A549 (cell line): ENCODE measurements around the gene SLC34A1. TPM values are rescaled to one million over a fixed set of nuclear protein-coding genes. Genes with fewer than 3 reads are reported as not detected.
A peak's percentile ranks its signal among the peaks of the same experiment; 100 is the strongest.

Experiments used
- ATAC-seq, 2 experiments: fragments of 200-7000 bp in 1 of 2; fragments of >200 bp in 1 of 2; cut with Nextera tagmentation in 1 of 2; cut with Tn5 transposase in 1 of 2; 3 replicates each; pipeline versions ENCODE4 v1.8.0 to v1.9.1; 2018 to 2020; ENCODE audit warnings: mild to moderate bottlenecking in 1 of 2, moderate library complexity in 1 of 2
- CTCF ChIA-PET: fragments of 300-600 bp; sonication (Branson Sonifier 250); formaldehyde crosslinking; extraction: SDS; loops from one replicate; lab custom pipeline; 2021; ENCODE audit warnings: antibody characterized with exemption, inconsistent platforms; lab: Yijun Ruan, JAX
- POLR2A ChIA-PET: fragments of 350-600 bp; formaldehyde crosslinking; extraction: SDS; loops from one replicate; lab custom pipeline; 2021; ENCODE audit warnings: antibody characterized with exemption, inconsistent platforms; lab: Yijun Ruan, JAX
- DNase-seq, 2 experiments: peaks; one replicate each; pipeline versions ENCODE4 v3.0.0 to v3.0.0-alpha.2; 2011 to 2016; ENCODE audit warnings: low read depth in 1 of 2, low spot score in 1 of 2
- FAIRE-seq: peaks from 2 replicates; lab custom pipeline; 2011; peaks lifted over from hg19 to GRCh38; lab: Jason Lieb, UNC
- H3K27ac ChIP-seq, 2 experiments: fragments of >200 bp; sonication (Bioruptor Twin); formaldehyde crosslinking; 3 replicates each; pipeline ENCODE4 v1.5.1; 2016 to 2017
- H3K4me1 ChIP-seq: fragments of >200 bp; sonication (Bioruptor Twin); formaldehyde crosslinking; 3 replicates; pipeline ENCODE4 v1.6.1; 2016
- H3K4me2 ChIP-seq: fragments of >200 bp; sonication (Bioruptor Twin); formaldehyde crosslinking; 3 replicates; pipeline ENCODE4 v1.6.1; 2016
- H3K4me3 ChIP-seq: fragments of >200 bp; sonication (Bioruptor Twin); formaldehyde crosslinking; 3 replicates; pipeline ENCODE4 v1.5.1; 2016
- H3K9me3 ChIP-seq: fragments of >200 bp; sonication (Bioruptor Twin); formaldehyde crosslinking; 3 replicates; pipeline ENCODE4 v1.6.1; 2016
- ATOH8 ChIP-seq: fragments of 250-450 bp; sonication (Bioruptor Pico); IDR thresholded peaks from 2 replicates; pipeline ENCODE4 v1.5.0; 2020; ENCODE audit warnings: low read depth, mild to moderate bottlenecking, moderate library complexity
- BCL3 ChIP-seq: fragments of >200 bp; sonication (Bioruptor Twin); formaldehyde crosslinking; IDR thresholded peaks from 3 replicates; pipeline ENCODE4 v1.6.1; 2016
- BHLHE40 ChIP-seq: IDR thresholded peaks from 2 replicates; pipeline ENCODE4 v1.6.1; 2012; ENCODE audit warnings: low read depth, low read length, inconsistent platforms
- CBX2 ChIP-seq: fragments of 200-600 bp; sonication (generic); IDR thresholded peaks from 2 replicates; pipeline ENCODE4 v1.6.1; 2016; ENCODE audit warnings: low read depth, mild to moderate bottlenecking, borderline replicate concordance
- CBX8 ChIP-seq: fragments of 200-600 bp; sonication (generic); IDR thresholded peaks from 2 replicates; pipeline ENCODE4 v1.6.1; 2016
- CEBPB ChIP-seq, 2 experiments: fragments of >200 bp in 1 of 2; sonication (Bioruptor Twin) in 1 of 2; formaldehyde crosslinking in 1 of 2; IDR thresholded peaks; 2 replicates each; pipeline ENCODE4 v1.6.1; 2012 to 2016
- CHD2 ChIP-seq: fragments of 150-350 bp; IDR thresholded peaks from 2 replicates; pipeline ENCODE4 v1.6.1; 2014; ENCODE audit warnings: low read length; ENCODE audit not compliant: partially characterized antibody
- CHD4 ChIP-seq: fragments of 200-600 bp; sonication (generic); IDR thresholded peaks from 2 replicates; pipeline ENCODE4 v1.6.1; 2016; ENCODE audit warnings: antibody characterized with exemption, mild to moderate bottlenecking, borderline replicate concordance
- CTCF ChIP-seq: fragments of >200 bp; sonication (Bioruptor Twin); formaldehyde crosslinking; IDR thresholded peaks from 3 replicates; pipeline ENCODE4 v1.5.1; 2016
- E2F6 ChIP-seq: IDR thresholded peaks from 2 replicates; pipeline ENCODE4 v1.6.1; 2012; ENCODE audit warnings: low read depth, borderline replicate concordance
- EHMT2 ChIP-seq: fragments of 200-600 bp; sonication (generic); IDR thresholded peaks from 2 replicates; pipeline ENCODE4 v1.6.1; 2016; ENCODE audit warnings: antibody characterized with exemption, low read depth, mild to moderate bottlenecking, moderate library complexity
- ESRRA ChIP-seq: fragments of 150-350 bp; IDR thresholded peaks from 2 replicates; pipeline ENCODE4 v1.6.1; 2014; ENCODE audit warnings: mild to moderate bottlenecking, low read length, borderline replicate concordance
- FOSB ChIP-seq: fragments of 250-450 bp; sonication (Bioruptor Pico); IDR thresholded peaks from 2 replicates; pipeline ENCODE4 v1.5.0; 2020; ENCODE audit warnings: mild to moderate bottlenecking, moderate library complexity
- FOSL2 ChIP-seq, 2 experiments: fragments of 450-650 bp in 1 of 2; fragments of >200 bp in 1 of 2; sonication (Bioruptor Twin) in 1 of 2; formaldehyde crosslinking; IDR thresholded peaks; 2 replicates each; pipeline versions ENCODE4 v1.5.0 to v1.6.1; 2016 to 2020; ENCODE audit warnings: mild to moderate bottlenecking in 1 of 2, moderate library complexity in 1 of 2
- FOXS1 ChIP-seq: fragments of 250-450 bp; sonication (Bioruptor Pico); IDR thresholded peaks from 2 replicates; pipeline ENCODE4 v1.5.0; 2020; ENCODE audit warnings: mild to moderate bottlenecking, moderate library complexity
- GATA3 ChIP-seq: IDR thresholded peaks from 2 replicates; pipeline ENCODE4 v1.6.1; 2012; ENCODE audit warnings: borderline replicate concordance
- HOXA7 ChIP-seq: fragments of 250-450 bp; sonication (Bioruptor Pico); IDR thresholded peaks from 2 replicates; pipeline ENCODE4 v1.5.0; 2020; ENCODE audit warnings: mild to moderate bottlenecking, moderate library complexity
- HOXB13 ChIP-seq: fragments of 250-450 bp; sonication (Bioruptor Pico); IDR thresholded peaks from 2 replicates; pipeline ENCODE4 v1.5.0; 2020; ENCODE audit warnings: low read depth, mild to moderate bottlenecking, moderate library complexity
- HOXB5 ChIP-seq: fragments of 250-450 bp; sonication (Bioruptor Pico); IDR thresholded peaks from 2 replicates; pipeline ENCODE4 v1.5.0; 2020; ENCODE audit warnings: mild to moderate bottlenecking, moderate library complexity
- JUNB ChIP-seq: fragments of >200 bp; sonication (Bioruptor Twin); formaldehyde crosslinking; IDR thresholded peaks from 2 replicates; pipeline ENCODE4 v1.6.1; 2016
- KDM5A ChIP-seq: fragments of 200-600 bp; sonication (generic); IDR thresholded peaks from 2 replicates; pipeline ENCODE4 v1.6.1; 2016; ENCODE audit warnings: antibody characterized with exemption, mild to moderate bottlenecking
- MYC ChIP-seq: IDR thresholded peaks from 2 replicates; pipeline ENCODE4 v1.6.1; 2012; ENCODE audit warnings: mild to moderate bottlenecking, inconsistent platforms, low read length, improper control_type of control experiment, borderline replicate concordance
- NPAS2 ChIP-seq: fragments of 250-450 bp; sonication (Bioruptor Pico); IDR thresholded peaks from 2 replicates; pipeline ENCODE4 v1.8.0; 2022; ENCODE audit warnings: mild to moderate bottlenecking, moderate library complexity, borderline replicate concordance
- POLR2A ChIP-seq: IDR thresholded peaks from 2 replicates; pipeline ENCODE4 v1.6.1; 2012; ENCODE audit warnings: mild to moderate bottlenecking, low read length
- POLR2AphosphoS2 ChIP-seq: conservative IDR thresholded peaks from 2 replicates; pipeline ENCODE4 v1.6.1; 2012; ENCODE audit warnings: low read length, improper control_type of control experiment, inconsistent platforms
- RARB ChIP-seq: fragments of 250-450 bp; sonication (Bioruptor Pico); IDR thresholded peaks from 2 replicates; pipeline ENCODE4 v1.8.0; 2021; ENCODE audit warnings: mild to moderate bottlenecking, moderate library complexity
- RCOR1 ChIP-seq: fragments of 150-350 bp; IDR thresholded peaks from 2 replicates; pipeline ENCODE4 v1.6.1; 2014; ENCODE audit warnings: antibody characterized with exemption, low read length, low read depth
- RFX5 ChIP-seq: fragments of 450-650 bp; IDR thresholded peaks from 2 replicates; pipeline ENCODE4 v1.7.1; 2014; ENCODE audit warnings: antibody characterized with exemption, mild to moderate bottlenecking, moderate library complexity
- RNF2 ChIP-seq: fragments of 200-600 bp; sonication (generic); IDR thresholded peaks from 2 replicates; pipeline ENCODE4 v1.6.1; 2016; ENCODE audit warnings: low read depth, mild to moderate bottlenecking, antibody characterized with exemption, moderate library complexity, borderline replicate concordance
- SMC3 ChIP-seq: fragments of >200 bp; sonication (Bioruptor Twin); formaldehyde crosslinking; IDR thresholded peaks from 3 replicates; pipeline ENCODE4 v1.6.1; 2018; ENCODE audit warnings: inconsistent platforms
- SREBF2 ChIP-seq: fragments of 450-650 bp; IDR thresholded peaks from 2 replicates; pipeline ENCODE4 v1.6.1; 2014; ENCODE audit warnings: mild to moderate bottlenecking, moderate library complexity
- TP53 ChIP-seq: fragments of 250-450 bp; sonication (Bioruptor Pico); IDR thresholded peaks from 2 replicates; pipeline ENCODE4 v1.5.0; 2021; ENCODE audit warnings: mild to moderate bottlenecking, moderate library complexity
- ZNF302 ChIP-seq: fragments of 250-450 bp; sonication (Bioruptor Pico); IDR thresholded peaks from 2 replicates; pipeline ENCODE4 v1.9.0; 2021; ENCODE audit warnings: inconsistent platforms, mild to moderate bottlenecking, moderate library complexity
- WGBS: methylation state at CpG from one replicate; pipeline ENCODE4 v1.1.6; 2017; ENCODE audit errors: missing lambda C conversion rate; 5-methylcytosine and 5-hydroxymethylcytosine counted together
- polyA plus RNA-seq, 4 experiments: library from polyadenylated mRNA; depleted of rRNA in 3 of 4; stranded (reverse); fragments of >200 nt; fragmentation: RNase III in 1 of 4; extraction: RNeasy Plus Mini Kit Qiagen cat#74134 plus additional on column Dnase treatment in 1 of 4; gene quantifications; 2 replicates in 3 of 4; 3 replicates in 1 of 4; pipeline ENCODE4 v1.2.3, GENCODE V29; 2011 to 2017

Gene SLC34A1
- polyA plus RNA-seq, 2 of the 4 experiments (the other 2 are of a cell fraction), result 0.03 TPM; not detected in 1

GRCh38 chr5:177445917-177446199, 61.6 kb downstream of the SLC34A1 start:
- H3K4me2 ChIP-seq, result peak overlapping the region; percentile 96
- H3K4me3 ChIP-seq, result peak overlapping the region; percentile 86
- peaks cover 21% of the 10 kb centered on the region for H3K4me1 ChIP-seq
- FAIRE-seq (no peak), ATAC-seq (no peak), DNase-seq (no peak)
- WGBS, result 76% methylated on average over 8 of the region's 8 CpGs
- POLR2A ChIA-PET, result interaction anchor here (0.7 to 3.5 kb wide), 4 partner anchors 7 to 313 kb away, joined by 3 to 41 read pairs (median 8); partner anchors contain the start of gene GRK6
- TF ChIP-seq TP53 (CRISPR knock-in tag) (no peak), ZNF302 (CRISPR knock-in tag) (no peak), FOSB (CRISPR knock-in tag) (no peak), HOXB13 (CRISPR knock-in tag) (no peak)
- H3K27ac ChIP-seq, result peak overlapping the region; percentile 95 to 98
- no peaks in the 10 kb centered on the region for H3K9me3 ChIP-seq
- CTCF ChIA-PET, result interaction anchor here (1.4 to 25.5 kb wide), 6 partner anchors 7 to 135 kb away, joined by 3 to 871 read pairs (median 248); partner anchors contain the start of genes F12, GRK6, PDLIM7 and PFN3

- POLR2A ChIA-PET, result interaction anchor here (0.7 to 3.5 kb wide), 7 partner anchors 8 to 313 kb away, joined by 3 to 41 read pairs (median 3); partner anchors contain the start of gene GRK6
- CTCF ChIA-PET, result interaction anchor here (1.2 to 25.5 kb wide), 8 partner anchors 7 to 76 kb away, joined by 4 to 871 read pairs (median 78); partner anchors contain the start of genes F12, GRK6, PDLIM7 and PFN3
- no peaks in the 10 kb centered on the region for H3K9me3 ChIP-seq
- DNase-seq (peak; percentile 73 to 85), FAIRE-seq (no peak), ATAC-seq (peak; percentile 39 to 43)
- peak within 1 kb of the TSS; percentile 86 for H3K4me3 ChIP-seq
- peaks cover 21% of the 10 kb centered on the region for H3K4me1 ChIP-seq
- peak within 1 kb of the TSS; percentile 95 to 98 for H3K27ac ChIP-seq
- peak within 1 kb of the TSS; percentile 96 for H3K4me2 ChIP-seq
- 21% methylated on average over 12 of the region's 89 CpGs for WGBS
- TF ChIP-seq HOXA7 (CRISPR knock-in tag) (no peak), CEBPB (IDR thresholded peaks at IDR 0.05) (no peak), BHLHE40 (no peak), SMC3 (no peak), JUNB (no peak), ATOH8 (peak; percentile 50; the same call in 1 of the 2 replicates), NPAS2 (CRISPR knock-in tag) (no peak), KDM5A (no peak), GATA3 (no peak; the same call in 1 of the 2 replicates), RARB (CRISPR knock-in tag) (no peak), ZNF302 (CRISPR knock-in tag) (no peak), CTCF (no peak), SREBF2 (no peak), TP53 (CRISPR knock-in tag) (peak; percentile 57; the same call in 1 of the 2 replicates), POLR2A (peak; percentile 18; the same call in 1 of the 2 replicates), BCL3 (no peak; the same call in 2 of the 3 replicates), CBX2 (no peak), EHMT2 (no peak), ESRRA (no peak), E2F6 (no peak), RCOR1 (no peak), RFX5 (no peak), HOXB5 (peak; percentile 82), CHD2 (no peak), FOSL2 (IDR thresholded peaks at IDR 0.05) (no peak), FOSL2 (CRISPR knock-in tag; IDR thresholded peaks at IDR 0.05) (0 out of 2 replicates have a peak, but pooled peaks have one; percentile 9), POLR2AphosphoS2 (no peak; the same call in 1 of the 2 replicates), RNF2 (no peak), MYC (no peak), HOXB13 (CRISPR knock-in tag) (no peak), FOXS1 (CRISPR knock-in tag) (no peak), CBX8 (no peak), CHD4 (no peak)
Observed at GRCh38 chr5:177446200-177447065, 62.2 kb downstream of the SLC34A1 start, which contains the start of gene PRR7. Gene PRR7, plus strand, starts transcription at chr5:177446814. Its CDS starts 8,254 bp downstream, at chr5:177455068.
